Activated T-helper 1 cell treated with anti-CD3 and anti-CD28 coated beads, Interleukin-2, amount 50 U/mL, for 16 hours (primary cell): ENCODE measurements around the gene USP49.
A peak's percentile ranks its signal among the peaks of the same experiment; 100 is the strongest.

Experiments used
- DNase-seq, 2 donors: peaks; one replicate each; pipeline ENCODE4 v3.0.0-alpha.2; 2020; ENCODE audit warnings: low read depth in 1 of 2, low spot score in 1 of 2

The USP49 gene

DNA sequence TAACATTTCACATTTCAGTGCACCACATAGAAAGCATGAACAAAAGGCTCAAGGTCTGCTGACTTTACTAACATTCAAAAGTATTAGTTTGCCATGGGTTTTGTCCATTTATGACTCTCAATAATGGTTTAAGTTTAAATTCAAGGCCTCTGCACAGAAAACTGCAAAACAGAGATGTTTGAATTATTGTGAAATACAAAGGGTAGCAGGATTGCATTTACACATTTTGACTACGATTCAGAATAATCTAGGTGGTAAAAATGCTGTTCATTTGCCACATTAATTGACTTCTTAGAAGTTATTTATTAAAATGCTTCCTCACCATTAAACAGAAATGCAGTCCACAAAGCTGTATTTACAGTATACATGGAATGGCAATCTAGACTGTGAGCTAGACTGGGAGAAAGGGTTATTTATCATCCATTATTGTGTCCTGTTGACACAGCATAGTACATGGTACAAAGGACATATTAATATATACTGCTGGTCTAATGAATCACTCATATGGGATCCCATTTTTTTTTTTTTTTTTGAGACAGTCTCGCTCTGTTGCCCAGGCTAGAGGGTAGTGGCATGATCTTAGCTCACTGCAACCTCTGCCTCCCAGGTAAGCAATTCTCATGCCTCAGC, 18.0 kb downstream of the USP49 start:
- DNase-seq, result no peak

DNA sequence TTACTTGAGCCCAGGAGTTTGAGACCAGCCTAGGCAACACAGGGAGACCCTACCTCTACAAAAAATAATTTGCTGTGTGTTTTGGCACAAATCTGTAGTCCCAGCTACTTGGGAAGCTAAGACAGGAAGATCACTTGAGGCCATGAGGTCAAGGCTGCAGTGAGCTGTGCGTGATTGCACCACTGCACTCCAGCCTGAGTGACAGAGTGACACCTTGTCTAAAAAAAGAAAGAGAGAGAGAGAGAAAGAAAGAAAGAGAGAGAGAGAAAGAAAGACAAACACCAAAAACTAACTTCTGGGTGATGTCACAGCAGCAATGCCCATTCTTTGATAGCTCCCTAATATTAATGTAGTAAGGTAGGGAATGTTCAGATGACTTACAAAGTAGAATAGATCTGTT, 20.4 kb downstream of the USP49 start:
- no peak for DNase-seq

DNA sequence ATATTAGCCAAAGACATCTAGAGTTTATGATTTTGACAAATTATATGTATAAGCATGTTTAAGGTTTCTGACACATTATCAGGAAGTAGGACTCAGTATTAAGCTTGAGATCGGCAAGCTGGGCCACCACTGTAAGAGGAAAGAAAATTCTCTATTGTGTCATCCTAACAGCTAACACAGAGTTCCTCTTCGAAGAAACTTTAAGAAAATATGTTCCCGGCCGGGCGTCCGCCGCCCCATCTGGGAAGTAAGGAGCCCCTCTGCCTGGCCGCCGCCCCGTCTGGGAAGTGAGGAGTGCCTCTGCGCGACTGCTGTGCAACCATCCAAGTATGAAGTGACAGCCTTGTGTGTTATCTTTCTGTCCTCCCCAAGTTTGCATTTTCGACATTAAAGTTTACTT, 23.0 kb downstream of the USP49 start:
- no peak for DNase-seq

DNA sequence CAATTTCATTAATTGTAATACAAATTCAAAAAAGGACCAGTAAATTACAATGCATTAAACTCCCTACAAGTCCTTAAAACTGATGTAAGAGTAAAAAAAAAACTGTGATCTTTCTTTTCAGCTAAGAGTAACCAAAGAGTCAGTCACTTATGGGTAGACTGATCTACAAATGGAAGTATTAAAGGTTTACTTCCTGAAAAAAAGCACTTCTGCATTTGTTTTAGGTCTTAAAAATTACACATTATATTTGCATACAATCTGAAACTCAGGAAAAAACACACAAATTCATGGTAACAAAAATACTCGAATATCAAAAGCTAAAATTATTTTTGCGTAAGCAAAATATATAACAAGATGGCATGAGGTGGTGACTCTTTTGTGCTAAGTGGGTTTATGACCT, 23.5 kb downstream of the USP49 start:
- DNase-seq, result no peak

DNA sequence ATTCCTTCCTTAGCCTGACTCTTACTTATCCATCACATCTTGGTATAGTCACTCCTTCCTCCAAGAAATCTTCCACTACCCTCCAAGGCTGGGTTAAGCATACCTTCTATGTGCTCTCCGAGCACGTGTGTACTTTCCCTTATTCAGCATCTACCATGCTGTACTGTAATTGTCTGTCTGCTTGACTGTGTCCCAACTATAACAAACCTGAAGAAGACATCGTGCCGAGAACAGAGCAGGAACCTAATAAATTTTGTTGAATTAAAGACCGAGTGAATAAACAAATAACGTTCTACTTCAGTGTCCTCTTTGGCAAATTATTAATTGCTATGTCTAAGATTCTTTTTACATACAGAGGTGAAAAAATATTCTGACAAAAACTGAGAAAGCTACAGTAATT, 35.8 kb downstream of the USP49 start:
- DNase-seq, result no peak

DNA sequence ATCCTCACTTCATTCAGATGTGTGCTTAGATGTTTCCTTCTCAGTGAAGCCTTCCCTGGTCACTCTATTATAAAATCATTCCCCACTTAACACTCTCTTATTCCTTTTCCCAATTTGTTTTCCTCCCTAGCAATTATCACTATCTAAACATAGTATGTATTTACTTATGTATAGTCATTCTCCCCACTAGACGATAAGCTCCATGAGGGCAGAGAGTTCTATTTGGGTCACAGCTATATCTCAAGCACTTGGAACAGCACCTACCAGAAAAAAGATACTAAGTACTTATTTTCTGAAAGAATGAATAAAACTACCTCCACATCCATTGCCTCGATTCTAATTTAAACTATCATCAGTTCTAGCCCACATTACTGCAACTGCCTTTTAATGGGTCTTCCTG, 36.5 kb downstream of the USP49 start:
- DNase-seq, result no peak

DNA sequence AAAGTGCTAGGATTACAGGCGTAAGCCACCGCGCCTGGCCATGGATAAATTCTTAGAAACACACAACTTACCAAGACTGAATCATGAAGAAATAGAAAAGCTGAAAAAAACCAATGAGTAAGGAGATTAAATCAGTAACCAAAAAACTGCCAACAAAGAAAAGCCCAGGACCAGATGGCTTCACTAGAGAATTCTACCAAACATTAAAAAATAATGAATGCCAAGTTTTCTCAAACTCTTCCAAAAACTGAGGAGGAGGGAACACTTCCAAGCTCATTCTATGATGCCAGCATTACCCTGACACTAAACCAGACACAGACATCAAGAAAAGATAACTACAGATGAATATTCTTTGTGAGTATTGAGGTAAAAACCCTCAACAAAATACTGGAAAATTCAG, 44.3 kb downstream of the USP49 start:
- no peak for DNase-seq

DNA sequence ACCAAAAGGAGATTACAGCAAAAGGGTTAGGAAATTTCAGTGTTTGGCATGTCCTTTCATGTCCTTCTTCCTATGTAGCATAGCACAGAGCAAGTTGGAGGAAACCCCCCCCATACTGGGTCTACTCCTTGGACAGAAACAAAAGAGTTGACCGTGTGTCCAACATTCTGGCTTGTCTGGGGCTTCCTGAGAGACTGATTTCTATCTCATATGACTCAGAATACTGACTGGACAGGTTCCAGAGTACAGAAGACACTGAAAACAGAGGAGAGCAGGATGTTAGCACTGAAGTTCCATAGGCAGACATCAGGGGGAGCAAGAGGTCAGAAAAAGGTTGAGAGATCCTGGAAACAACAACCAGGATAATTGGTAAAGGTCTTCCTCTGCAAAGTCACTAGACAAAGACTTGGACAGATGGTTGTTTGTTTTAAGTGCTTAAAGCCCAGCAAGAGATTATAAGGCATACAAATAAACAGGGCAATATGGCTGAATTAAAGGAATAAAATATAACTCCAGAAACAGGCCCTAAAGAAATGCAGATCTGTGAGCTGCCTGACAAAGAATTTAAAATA, 48.4 kb downstream of the USP49 start:
- DNase-seq, result peak; percentile 7 to 9

DNA sequence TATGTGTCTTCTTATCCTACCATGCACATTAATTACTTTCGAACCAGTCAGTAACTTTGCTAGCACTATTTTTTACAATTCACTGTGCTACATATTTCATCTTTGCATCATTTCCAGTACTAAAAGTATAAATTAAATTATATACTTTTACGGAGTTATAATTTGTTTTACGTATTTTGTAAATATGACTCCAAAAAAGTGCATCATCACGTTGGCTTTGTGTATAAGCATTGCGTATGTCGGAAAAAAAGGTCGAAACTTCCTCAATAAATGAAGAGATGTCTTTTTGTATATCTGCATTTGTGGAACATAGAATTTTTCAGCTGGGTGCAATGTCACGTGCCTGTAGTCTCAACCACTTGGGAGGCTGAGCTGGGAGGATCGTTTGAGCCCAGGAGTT, 52.0 kb downstream of the USP49 start:
- no peak for DNase-seq

DNA sequence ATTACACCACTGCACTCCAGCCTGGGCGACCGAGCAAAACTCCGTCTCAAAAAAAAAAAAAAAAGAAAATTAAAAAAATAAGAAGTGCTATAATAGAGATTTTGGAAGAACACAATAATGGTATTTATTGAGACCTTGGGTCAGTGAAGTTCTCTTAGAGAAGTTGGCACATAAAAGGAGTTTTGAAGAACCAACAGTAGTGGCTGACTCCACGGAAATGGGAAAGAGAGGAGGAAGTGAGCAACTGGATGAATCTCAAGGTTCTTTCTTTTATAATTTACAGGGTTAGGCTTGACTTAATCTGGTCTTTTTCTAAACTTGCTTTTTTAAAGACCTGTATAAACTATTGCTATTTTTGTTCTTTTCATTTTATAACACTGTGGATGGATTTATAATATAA, 54.8 kb downstream of the USP49 start:
- no peak for DNase-seq

DNA sequence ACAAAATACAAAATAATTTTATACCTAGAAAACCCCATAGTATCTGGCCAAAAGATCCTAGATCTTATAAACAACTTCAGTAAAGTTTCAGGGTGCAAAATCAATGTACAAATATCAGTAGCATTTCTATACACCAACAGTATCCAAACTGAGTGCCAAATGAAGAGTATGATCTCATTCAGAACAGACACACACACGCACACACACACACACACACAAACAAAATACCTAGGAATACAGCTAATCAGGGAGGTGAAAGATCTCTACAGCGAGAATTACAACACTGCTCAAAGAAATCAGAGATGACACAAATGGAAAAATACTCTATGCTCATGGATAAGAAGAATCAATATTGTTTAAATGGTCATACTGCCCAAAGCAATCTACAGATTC, 58.5 kb downstream of the USP49 start:
- DNase-seq, result no peak

DNA sequence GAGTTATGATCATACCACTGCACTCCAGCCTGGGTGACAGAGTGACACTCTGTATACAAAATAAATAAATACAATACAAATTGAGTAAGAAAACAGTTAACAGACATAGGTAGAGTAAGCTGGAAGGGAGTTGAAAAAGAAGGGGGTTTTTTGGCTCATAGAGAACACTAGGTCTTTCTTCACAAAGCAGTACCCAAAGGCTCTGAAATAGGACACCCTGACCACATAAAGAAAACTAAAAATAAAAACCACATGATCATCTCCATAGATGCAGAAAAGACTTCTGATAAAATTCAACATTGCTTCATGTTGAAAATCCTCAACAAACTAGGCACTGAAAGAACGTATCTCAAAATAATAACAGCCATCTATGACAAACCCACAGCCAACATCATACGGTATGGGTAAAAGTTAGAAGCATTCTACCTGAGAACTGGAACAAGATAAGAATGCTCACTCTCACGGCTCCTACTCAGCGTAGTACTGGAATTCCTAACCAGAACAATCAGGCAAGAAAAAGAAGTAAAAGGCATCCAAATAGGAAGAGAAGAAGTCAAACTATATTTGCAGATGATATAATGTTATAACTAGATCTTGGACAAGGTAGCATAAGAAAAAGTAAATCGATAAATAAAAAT, 59.0 kb downstream of the USP49 start:
- DNase-seq, result no peak

DNA sequence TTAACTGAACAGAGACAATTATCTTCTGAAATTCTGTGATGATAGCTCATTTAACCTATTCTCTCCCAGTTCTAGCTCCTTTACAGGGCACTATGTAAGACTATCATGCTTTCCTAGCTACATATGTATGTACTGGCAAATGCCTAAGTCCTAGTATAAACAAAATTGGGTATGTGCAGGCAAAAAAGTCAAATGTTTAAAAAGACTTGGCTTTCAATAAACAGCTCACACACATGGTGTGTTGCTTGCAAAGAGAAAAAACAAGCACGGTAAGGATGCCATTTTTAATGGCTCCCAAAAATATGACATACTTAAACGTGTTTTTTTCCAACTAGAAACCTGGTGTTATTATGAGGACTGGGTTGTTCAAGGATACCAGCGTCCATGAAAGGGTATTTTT, 62.9 kb downstream of the USP49 start:
- DNase-seq, result no peak

DNA sequence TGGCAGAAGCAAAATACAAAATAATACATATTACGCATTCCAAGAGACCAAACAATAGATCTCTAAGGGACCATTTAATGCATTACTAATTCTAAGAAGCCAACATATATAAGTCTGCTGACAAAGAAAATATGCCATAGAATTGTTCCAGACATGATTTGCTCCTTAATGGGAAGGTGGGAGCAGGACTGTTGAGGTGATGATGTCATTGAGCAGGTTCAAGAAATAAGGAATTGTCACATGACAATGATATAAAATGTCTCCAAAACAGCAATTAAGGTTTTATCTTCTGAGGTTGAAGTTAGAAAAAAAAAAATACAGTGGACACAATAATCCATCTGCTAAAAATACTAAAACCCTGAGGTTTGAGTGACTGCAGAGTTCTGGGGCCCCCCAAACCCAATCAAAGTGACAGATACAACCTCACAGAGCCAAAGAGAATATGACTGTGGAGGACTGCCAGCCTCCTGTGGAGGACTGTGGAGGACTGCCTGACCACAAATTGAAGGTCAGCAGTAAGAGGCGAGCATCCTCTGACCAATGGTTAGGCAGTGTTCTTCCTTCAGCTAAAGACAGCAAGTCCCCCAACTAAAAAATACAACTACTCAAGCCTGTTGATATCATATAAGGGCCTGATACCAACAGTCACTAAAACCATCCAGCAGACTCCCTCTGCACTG, 68.7 kb downstream of the USP49 start:
- DNase-seq, result no peak

DNA sequence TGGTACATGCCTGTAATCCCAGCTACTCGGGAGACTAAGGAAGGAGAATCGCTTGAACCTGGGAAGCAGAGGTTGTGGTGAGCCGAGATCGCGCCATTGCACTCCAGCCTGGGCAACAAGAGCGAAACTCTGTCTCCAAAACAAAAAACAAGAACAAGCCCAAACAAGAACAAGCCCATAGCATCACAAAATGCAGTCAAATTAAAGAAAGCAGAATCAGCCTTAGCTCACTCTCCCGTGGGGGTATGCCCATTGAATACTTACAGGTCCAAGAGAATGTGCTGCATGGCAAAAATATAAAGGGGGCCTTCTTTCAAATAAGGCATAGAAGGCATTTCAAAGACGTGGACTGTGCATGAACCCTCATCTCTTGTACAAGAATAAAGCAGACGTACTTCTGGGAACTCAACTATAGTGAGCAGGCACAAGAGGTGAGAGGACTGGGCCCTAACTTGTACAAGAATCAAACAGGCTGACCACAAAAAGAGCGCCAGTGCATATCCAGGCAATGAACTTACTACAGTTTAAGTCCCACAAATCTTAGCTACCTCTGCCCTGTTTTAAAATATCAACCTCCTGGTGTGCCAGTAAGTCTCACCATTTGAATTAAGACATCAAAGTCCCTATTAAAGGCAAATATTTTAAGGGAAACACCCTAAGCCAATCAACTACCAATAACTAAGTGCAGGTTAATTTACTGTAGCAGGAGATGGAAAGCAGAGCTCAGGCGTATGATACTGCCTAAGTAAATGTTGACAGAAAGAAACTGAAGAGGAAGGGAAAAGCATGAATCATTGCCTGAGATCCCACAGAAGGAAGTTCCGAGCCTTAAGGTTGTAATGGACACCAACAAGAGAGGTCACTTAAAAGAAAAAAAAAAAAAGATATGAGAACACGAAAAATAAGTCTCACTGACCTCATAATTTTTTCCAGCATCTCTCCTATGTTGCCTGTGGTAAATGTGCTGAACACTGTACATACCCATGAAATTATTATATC, 70.3 kb downstream of the USP49 start:
- no peak for DNase-seq

DNA sequence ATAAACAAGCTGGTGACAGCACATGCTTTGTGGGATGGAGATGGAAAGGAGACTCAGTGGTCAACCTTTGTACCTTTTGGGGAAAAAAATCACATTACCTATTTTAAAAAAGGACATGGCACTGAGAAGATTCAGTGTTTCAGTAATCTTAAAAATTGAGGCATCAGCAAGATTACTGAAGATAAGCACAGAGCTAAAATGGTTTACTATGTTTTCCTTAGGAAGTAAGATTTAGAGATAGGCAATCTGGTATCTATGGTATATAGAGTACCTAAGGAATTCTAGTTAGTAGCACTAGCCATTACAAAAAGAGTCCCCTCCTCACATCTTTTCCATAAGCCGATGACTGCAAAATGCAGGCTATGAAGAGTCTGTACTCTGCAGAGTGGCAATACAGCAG, 72.0 kb downstream of the USP49 start:
- DNase-seq, result no peak

DNA sequence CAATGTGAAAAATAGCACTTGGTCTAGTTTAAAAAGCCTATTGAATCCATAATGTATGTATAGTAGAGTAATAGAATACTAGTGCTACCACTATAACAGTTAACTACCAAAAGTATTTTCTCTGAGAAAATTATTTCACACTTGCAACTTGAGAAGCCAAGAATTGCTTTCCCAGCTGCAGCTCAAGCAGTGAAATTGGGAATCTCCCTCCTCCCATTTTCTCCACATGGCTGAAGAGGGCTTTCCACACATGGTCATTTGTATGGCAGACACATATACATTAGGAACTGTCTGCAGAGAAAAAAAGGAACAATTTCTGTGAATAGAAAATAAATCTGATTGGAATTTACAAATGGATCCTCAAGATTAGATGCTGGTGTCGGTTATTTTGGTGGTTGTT, 73.2 kb downstream of the USP49 start:
- no peak for DNase-seq

DNA sequence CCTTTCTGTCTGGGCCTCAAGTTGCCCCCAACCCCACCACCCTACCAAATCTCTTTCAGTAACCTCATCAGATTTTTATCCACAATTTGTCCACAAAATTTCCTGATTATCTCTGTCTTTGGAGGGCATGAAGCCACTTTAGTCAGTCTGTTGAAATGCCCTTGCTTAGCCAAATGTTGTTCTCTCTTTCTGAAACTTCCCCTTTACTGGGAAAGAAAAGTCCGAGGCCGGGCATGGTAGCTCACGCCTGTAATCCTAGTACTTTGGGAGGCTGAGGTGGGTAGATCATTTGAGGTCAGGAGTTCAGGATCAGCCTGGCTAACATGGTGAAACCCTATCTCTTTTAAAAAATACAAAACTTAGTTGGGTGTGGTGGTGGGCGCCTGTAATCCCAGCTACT, 73.9 kb downstream of the USP49 start:
- no peak for DNase-seq

DNA sequence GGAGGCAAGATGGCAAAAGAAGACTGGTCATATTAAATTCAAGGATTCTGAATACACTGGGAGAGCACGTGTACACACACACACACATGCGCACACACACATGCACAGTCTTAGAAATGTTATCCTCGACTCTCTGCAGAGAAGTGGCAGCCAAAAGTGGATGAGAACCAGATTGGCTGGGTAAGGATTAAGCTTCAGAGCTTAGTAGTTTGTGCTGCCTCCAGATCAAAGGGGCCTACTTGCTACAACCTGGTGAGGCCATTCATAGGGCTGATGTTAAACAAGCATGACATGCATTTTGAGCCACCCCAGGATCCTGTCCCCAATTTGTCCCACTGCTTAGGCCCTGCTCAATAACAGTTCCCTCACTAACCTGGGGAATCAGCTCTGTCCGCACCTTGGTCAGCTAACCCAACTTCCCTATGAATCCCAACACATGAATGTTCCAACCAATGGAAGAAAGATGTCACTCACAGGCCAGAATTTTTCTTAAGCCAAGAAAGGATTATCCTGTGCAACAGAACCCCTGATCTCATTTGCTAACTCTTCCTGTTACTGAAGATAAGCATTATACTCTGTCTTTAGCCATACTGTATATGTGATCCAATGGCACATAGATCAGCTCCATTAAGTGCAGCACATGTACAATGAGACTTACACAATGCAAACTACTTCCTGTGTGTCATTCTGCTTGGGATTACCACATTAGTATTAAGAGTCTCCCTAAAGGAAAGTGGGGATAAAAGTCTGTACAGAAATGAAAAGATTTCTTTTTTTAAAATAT, 76.7 kb downstream of the USP49 start:
- DNase-seq, result no peak

DNA sequence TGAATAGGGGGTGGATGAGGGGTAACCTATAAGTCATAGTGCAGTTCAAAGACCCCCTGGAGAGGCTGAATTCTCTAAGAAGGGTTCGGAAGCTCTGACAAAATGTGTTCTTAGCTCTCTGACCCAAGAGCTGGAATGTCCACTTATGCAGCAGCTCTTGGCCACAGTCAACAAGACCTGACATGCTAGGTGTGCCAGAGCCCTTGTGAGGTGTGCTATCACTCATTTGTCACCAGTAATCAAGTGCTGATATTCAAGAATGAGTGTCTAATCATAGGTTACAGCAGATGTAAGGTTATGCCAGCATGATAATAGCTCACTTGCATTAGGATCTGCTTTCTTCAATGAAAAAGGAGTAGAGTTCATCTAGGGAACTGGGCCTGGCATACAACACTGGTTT, 79.6 kb downstream of the USP49 start:
- no peak for DNase-seq

DNA sequence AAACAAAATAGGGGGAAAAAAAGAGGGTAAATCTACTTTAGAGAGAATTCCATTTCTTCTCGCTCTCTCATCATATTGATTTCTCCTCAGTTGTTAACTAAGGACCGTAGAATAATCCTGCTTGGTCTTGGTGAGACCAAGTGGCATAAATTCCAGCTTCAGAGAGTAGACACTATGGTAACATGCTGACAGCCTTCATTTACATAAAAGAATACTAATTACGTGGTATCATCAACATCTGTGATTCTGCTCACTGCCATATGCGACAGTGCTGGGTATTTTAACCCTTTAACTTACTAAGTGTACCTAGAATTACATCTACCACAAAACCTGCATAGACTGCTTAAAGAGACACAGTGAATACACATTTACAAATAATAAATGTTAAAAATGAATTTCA, 80.5 kb downstream of the USP49 start:
- DNase-seq, result no peak
